Gastroesophageal sphincter (tissue), 3 donors: ENCODE measurements around the gene SYT7.

ENCODE experiments used
- EP300 ChIP-seq: sonication (generic); formaldehyde crosslinking; IDR thresholded peaks from one replicate; pipeline ENCODE4 v1.6.1; 2017; ENCODE audit warnings: antibody characterized with exemption, mild to moderate bottlenecking
- POLR2A ChIP-seq, 2 donors: fragments of 450-650 bp; IDR thresholded peaks; one replicate each; pipeline ENCODE4 v1.6.1; 2017; ENCODE audit warnings: antibody characterized with exemption in 2 of 2, mild to moderate bottlenecking in 2 of 2, moderate library complexity in 1 of 2
- TF ChIP-seq, protein P1 (sequence below), 4 experiments: fragments of 200-600 bp in 2 of 4; fragments of 450-650 bp in 2 of 4; sonication (generic) in 1 of 4; IDR thresholded peaks; one replicate each; pipeline ENCODE4 v1.5.1; 2017 to 2019; ENCODE audit warnings: antibody characterized with exemption in 4 of 4, mild to moderate bottlenecking in 2 of 4, moderate library complexity in 2 of 4

DNA sequence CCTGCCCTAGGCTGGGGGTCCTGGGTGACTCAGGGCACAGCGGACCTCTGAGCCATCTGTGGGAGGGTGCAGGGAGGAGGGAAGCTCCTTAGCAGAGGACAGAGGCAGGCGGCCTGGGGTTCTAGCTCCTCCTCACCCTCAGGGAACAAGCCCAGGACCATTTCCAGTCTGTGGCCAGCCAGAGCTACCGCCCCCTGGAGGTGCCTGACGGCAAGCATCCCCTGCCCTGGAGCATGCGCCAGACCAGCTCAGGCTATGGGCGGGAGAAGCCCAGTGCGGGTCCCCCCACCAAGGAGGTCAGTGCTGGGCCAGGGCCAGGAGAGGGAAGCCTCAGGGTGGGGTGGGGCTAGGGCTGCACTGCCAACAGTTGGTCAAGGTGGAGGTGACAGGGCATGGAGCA, 98.4 kb downstream of the SYT7 start:
- no peak for TF ChIP-seq POLR2A (IDR thresholded peaks at IDR 0.05)
- TF ChIP-seq, protein P1, sequence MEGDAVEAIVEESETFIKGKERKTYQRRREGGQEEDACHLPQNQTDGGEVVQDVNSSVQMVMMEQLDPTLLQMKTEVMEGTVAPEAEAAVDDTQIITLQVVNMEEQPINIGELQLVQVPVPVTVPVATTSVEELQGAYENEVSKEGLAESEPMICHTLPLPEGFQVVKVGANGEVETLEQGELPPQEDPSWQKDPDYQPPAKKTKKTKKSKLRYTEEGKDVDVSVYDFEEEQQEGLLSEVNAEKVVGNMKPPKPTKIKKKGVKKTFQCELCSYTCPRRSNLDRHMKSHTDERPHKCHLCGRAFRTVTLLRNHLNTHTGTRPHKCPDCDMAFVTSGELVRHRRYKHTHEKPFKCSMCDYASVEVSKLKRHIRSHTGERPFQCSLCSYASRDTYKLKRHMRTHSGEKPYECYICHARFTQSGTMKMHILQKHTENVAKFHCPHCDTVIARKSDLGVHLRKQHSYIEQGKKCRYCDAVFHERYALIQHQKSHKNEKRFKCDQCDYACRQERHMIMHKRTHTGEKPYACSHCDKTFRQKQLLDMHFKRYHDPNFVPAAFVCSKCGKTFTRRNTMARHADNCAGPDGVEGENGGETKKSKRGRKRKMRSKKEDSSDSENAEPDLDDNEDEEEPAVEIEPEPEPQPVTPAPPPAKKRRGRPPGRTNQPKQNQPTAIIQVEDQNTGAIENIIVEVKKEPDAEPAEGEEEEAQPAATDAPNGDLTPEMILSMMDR (IDR thresholded peaks at IDR 0.05), result peak in 1 of 4 experiments; percentile 35
- TF ChIP-seq EP300, result no peak
